NCI-H446 treated with DMSO at 0.1 percent for 48 hours (cell line): ENCODE measurements around the gene RAB12.
"Not testable (repeated sequence)": the region's sequence is repeated elsewhere in the genome, so short reads cannot be mapped to it uniquely, and the experiment has no call there.

ENCODE experiments used
- DNase-seq: peaks from one replicate; lab custom pipeline; 2025; lab: John Stamatoyannopoulos, UW

Gene RAB12

GRCh38 chr18:8611916-8612576 is 2.8 kb downstream of the RAB12 start:
- DNase-seq = no peak

GRCh38 chr18:8614875-8615274 is 5.6 kb downstream of the RAB12 start:
- no peak for DNase-seq

GRCh38 chr18:8615397-8616027 is 6.3 kb downstream of the RAB12 start:
- DNase-seq = peak; percentile 90

DNA sequence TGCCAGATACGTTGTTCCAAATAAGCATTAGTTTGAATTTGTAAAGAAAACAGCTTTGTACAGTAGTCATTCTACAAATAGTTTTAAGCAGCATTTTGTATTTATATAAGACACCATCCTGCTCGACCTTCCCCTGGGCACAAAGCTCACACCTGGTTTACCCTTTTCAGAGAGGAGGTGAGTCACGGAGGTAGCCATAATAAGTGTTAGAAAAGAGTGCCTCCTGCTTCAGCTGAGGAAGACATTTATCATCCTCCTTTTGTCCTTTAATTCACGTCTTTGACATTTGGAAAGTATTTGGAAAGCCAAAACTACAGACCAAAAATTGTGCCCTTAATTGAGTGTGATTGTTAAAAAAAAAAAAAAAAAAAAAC is 6.8 kb downstream of the RAB12 start:
- no peak for DNase-seq

GRCh38 chr18:8617907-8618306 is 8.7 kb downstream of the RAB12 start:
- DNase-seq = no peak

DNA sequence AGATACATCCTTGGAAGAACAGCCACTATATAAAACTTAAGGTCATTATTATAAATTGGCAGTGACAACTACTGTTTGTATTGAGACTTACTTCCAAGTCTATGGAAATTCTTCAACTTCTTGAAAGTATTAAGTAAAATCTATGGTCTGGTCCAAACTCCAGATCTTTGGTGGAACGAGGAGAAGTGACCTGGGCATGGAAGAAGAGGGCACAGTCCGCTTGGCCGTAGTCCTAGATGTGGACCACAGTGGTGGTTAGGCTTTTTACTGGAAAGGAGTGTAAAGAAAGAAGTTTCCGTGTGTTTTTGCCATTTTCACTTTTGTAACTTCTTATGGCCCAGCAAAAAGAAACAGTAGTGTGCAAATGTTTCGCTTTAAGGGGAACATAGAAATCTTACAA is 9.8 kb downstream of the RAB12 start:
- no peak for DNase-seq

DNA sequence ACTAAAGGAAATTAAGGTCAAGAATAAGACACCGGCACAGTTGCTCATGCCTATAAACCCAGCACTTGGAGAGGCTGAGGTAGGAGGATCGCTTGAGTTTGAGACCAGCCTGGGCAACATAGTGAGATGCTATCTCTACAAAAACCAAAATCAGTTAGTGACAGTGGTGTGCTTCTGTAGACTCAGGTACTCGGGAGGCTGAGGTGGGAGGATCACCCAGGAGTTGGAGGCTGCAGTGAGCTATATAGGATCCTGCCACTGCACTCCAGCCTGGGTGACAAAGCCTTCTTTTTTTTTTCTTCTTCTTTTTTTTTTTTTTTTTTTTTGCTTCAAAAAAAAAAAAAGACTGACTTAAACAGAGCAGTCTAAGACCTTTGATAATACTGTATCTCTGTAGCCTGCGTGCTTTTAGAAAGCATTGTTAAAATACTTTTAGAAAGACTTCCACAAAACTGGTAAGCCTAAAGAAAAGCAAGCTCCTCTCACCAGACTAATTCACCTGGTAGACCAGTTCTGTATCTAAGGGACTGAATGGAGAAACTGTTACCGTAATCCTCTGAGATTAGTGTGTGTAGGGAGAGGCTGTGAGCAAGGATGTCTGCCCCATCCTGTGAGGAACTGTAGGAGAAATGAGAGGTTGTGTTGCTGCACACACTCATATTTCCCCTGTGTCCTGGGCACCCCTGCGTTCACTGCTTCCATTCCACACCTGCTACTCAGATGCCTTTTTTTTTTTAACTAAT is 10.8 kb downstream of the RAB12 start:
- no peak for DNase-seq

DNA sequence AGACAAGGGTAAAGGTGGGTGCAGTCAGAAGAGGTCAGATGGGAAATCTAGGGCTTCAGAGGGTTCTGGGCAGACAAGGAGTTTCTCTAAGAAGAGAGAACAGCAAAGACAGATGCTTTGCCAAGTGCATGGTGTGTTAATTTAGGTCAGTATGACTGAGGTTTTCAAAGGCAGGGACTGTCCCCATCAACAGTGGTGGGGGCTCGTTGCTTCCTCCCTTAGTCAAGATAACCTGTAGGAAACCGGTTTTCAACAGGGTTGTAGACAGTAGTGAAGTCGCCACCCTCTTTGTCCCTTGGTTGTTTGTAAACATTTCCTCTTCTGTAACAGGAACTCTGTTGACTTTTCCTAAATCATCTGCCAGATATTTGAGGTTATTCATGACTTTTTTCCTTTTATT is 11.6 kb downstream of the RAB12 start:
- no peak for DNase-seq

DNA sequence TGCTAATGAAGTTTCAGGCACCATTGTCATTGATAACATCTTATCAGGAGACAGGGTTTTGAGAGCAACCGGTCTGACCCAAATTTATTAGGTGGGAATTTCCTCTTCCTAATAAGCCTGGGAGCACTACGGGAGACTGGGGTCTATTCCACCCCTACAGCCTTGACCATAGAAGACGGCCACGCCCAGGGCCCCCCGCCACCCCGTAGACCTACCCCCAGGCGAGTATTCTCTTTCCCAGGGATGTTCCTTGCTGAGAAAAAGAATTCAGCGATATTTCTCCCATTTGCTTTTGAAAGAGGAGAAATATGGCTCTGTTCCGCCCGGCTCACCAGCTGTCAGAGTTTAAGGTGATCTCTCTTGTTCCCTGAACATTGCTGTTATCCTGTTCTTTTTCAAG is 13.4 kb downstream of the RAB12 start:
- not testable (repeated sequence) for DNase-seq

- DNase-seq = no peak
Measured at GRCh38 chr18:8623549-8624106, 14.4 kb downstream of the RAB12 start.

GRCh38 chr18:8625461-8626092 is 16.3 kb downstream of the RAB12 start:
- no peak for DNase-seq

GRCh38 chr18:8626414-8627106 is 17.3 kb downstream of the RAB12 start:
- no peak for DNase-seq

DNA sequence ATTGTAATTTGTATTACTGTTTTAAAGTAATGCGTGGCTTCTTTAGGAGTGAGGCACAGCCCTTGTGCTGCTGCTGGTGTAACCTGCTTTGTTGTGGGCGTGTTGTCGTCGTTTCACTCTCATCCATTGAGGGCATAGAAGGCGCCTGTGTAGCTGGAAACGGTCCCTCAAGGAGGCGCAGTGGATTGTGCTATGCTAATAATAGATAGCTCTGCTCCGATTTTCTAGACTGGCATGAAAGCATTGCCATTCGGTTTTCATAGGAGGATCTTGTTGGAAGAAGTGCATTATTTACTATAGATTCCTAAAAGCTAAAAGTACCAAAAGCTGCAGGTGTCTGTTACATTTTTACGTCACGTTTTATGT is 17.9 kb downstream of the RAB12 start:
- DNase-seq = no peak

GRCh38 chr18:8627540-8627939 is 18.3 kb downstream of the RAB12 start:
- DNase-seq = no peak

- DNase-seq = no peak
Measured at GRCh38 chr18:8629602-8630001, 20.4 kb downstream of the RAB12 start.

GRCh38 chr18:8630546-8630945 is 21.3 kb downstream of the RAB12 start:
- no peak for DNase-seq

DNA sequence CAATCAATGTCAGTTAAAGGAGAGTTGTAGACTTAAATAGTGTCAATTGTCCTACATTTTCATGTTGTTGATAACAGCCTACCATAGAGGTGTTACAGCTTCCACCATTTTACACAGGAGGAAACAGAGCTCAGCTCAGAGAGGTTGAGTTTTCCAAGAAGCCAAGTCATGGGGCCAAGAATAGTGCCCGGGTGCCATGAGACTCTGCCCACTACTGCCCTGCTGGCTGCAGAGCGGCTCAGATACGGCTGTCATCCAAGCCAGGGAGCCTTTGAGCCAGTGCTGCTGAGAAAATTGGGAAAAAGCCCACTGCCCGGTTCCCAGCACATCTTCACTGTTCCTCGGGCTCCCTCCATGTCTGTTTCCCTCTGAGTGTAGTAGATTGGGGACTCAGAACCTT is 22.0 kb downstream of the RAB12 start:
- no peak for DNase-seq

DNA sequence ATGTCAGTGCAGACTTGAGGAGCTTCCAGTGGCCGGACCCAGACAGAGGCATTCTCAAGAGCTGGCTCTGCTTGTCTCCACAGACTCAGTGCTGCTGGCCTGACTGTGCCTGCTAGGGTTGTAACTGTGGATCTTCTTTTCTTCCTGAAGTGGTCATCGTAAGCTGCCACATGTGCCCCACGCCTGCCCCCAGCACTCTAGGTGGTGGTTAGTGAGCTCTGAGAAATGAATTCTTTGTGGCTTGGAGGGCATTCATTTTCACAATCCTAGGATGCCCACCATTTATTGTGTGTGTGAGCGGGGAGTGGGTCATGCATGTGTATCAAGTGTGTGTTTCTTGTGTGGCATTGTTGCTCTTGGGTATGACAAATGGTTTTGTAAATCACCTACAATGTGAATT is 23.1 kb downstream of the RAB12 start:
- no peak for DNase-seq

- no peak for DNase-seq
Measured at GRCh38 chr18:8634508-8634907, 25.3 kb downstream of the RAB12 start.

GRCh38 chr18:8635087-8635486 is 25.9 kb downstream of the RAB12 start:
- DNase-seq = no peak

DNA sequence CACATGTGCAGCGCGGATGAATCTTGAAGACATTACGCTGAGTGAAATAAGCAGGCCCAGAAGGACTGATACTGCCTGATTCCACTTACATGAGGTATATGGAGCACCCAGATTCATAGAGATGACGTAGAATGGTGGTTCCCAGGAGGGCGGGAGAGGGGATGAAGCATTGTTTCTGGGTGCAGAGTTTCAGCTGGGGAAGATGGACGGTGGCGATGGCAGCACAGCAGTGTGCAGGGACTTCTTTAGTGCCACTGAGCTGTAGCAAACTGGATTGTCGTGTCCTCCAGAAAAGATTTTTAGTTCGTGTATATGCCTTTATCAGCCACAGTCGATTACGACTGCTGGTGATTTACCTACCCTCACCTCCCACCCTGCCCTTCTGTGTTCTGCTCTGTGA is 30.5 kb downstream of the RAB12 start:
- no peak for DNase-seq

DNA sequence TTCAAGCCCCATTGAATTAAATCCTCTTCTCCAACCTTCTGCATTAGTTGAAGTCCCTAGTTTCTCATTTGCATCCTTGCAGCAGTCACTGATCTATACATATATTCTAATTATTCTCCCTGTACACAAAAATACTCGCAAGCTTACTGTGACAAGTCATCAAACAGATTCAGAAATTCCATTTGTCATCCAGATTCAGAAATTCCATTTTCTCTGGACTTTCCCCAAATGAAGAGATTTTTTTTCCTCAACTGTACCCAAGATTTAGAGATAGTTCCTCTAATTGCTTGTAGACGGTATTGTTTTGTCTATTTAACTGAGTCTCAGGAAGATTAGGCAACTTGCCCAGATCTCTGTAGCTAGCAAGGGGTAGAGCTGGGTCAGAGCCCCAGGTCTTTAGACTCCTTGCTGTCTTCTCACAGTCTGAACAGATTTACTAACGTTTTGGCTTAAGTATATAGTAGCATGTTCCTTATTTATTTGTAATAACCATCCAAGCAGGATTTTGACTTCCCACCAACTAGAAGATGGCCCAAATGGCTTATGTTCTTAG is 34.2 kb downstream of the RAB12 start:
- no peak for DNase-seq
